Measurements from ENCODE around the gene CD47.

GRCh38 chr3:108051005-108051404, 39.8 kb downstream of the CD47 start:
- TF ChIP-seq CTCF (IDR thresholded peaks at IDR 0.05; ENCODE audit: low read depth, low read length): no peak
- no peak for TF ChIP-seq EZH2phosphoT487 (IDR thresholded peaks at IDR 0.05; ENCODE audit: low read depth)

All from OCI-LY3 (cell line).